ENCODE measurements around the gene EBF4. TPM values are rescaled to one million over a fixed set of nuclear protein-coding genes. Genes with fewer than 3 reads are reported as not detected.

The EBF4 gene
- total RNA-seq, 1 donor from 2014 or later: 5.1 TPM

Other genes starting within 250 kb of the EBF4 start
- 92.1 and 377 TPM in 2 replicates for gene SNRPB, start 222.0 kb upstream of the EBF4 start, total RNA-seq
- gene ZNF343, start 183.9 kb upstream of the EBF4 start, total RNA-seq: 8.5 and 17.5 TPM in 2 replicates
- gene TMC2, start 156.2 kb upstream of the EBF4 start, total RNA-seq: not detected in 2 replicates
- 110 and 169 TPM in 2 replicates for gene NOP56, start 40.1 kb upstream of the EBF4 start, total RNA-seq
- 72.9 and 104 TPM in 2 replicates for gene IDH3B, start 28.6 kb upstream of the EBF4 start, total RNA-seq
- gene CPXM1, start 107.8 kb downstream of the EBF4 start, total RNA-seq: 0.17 and 0.20 TPM in 2 replicates
- not detected in 2 replicates for gene C20orf141, start 122.2 kb downstream of the EBF4 start, total RNA-seq
- not detected in 2 replicates for gene TMEM239, start 123.6 kb downstream of the EBF4 start, total RNA-seq
- gene PCED1A, start 147.9 kb downstream of the EBF4 start, total RNA-seq: 19.4 and 33.5 TPM in 2 replicates
- gene VPS16, start 148.0 kb downstream of the EBF4 start, total RNA-seq: 43.8 and 46.0 TPM in 2 replicates
- 31.3 and 50.6 TPM in 2 replicates for gene PTPRA, start 180.7 kb downstream of the EBF4 start, total RNA-seq